Pancreas (tissue), 10 donors: Measurements from ENCODE around the gene TUBA4A. TPM values are rescaled to one million over a fixed set of nuclear protein-coding genes. Genes with fewer than 3 reads are reported as not detected.

ENCODE experiments used
- ATAC-seq, 4 donors: fragments of 200-7000 bp; cut with Tn5 transposase; one replicate each; pipeline versions ENCODE4 v1.8.0 to v1.9.1; 2020; ENCODE audit warnings: mild to moderate bottlenecking in 4 of 4, moderate library complexity in 4 of 4
- DNase-seq, 6 donors: peaks; one replicate each; pipeline ENCODE4 v3.0.0-alpha.2; 2020
- FAIRE-seq: peaks from 2 replicates; lab custom pipeline; 2012; peaks lifted over from hg19 to GRCh38; lab: Jason Lieb, UNC
- H3K27ac ChIP-seq, 4 donors: fragments of 200-600 bp; sonication (generic); 1 replicate in 3 of 4; 2 replicates in 1 of 4; pipeline versions ENCODE4 v1.5.0 to v1.8.0; 2020
- H3K27me3 ChIP-seq, 4 donors: fragments of 200-600 bp; one replicate each; pipeline ENCODE4 v1.8.0; 2021
- H3K36me3 ChIP-seq, 3 donors: fragments of 200-600 bp; sonication (generic) in 1 of 3; one replicate each; pipeline versions ENCODE4 v1.5.0 to v1.8.0; 2020 to 2021
- H3K4me1 ChIP-seq, 3 donors: fragments of 200-600 bp; one replicate each; pipeline ENCODE4 v1.8.0; 2021
- H3K4me3 ChIP-seq, 4 donors: fragments of 200-600 bp; sonication (generic) in 2 of 4; one replicate each; pipeline versions ENCODE4 v1.5.0 to v1.8.0; 2020 to 2021
- H3K9me3 ChIP-seq, 4 donors: fragments of 200-600 bp; one replicate each; pipeline ENCODE4 v1.8.0; 2021
- CTCF ChIP-seq, 4 donors: fragments of 200-600 bp; sonication (generic) in 3 of 4; IDR thresholded peaks; one replicate each; pipeline versions ENCODE4 v1.5.0 to v1.8.0; 2021; ENCODE audit warnings: antibody characterized with exemption in 4 of 4
- WGBS, 2 donors: extraction: QIAGEN DNeasy Blood & Tissue Kit; methylation state at CpG; one replicate each; pipeline ENCODE4 v1.1.7; 2013; 5-methylcytosine and 5-hydroxymethylcytosine counted together
- intact Hi-C, 3 donors: fragments of 100-400 bp; cut with DNase I; formaldehyde crosslinking; loops; one replicate each; pipeline versions ENCODE4 v1.11.1 to v1.14.2; 2022
- polyA plus RNA-seq, 2 donors: library from polyadenylated mRNA; stranded (reverse); fragments of 200-250 nt; gene quantifications; one replicate each; pipeline ENCODE4 v1.2.3, GENCODE V29; 2013
- total RNA-seq, 6 donors: library from RNA; stranded (reverse); fragmentation: NEBNext Ultra II Directional in 4 of 6; extraction: Animal tissue kit (Norgen Biotek cat#: 25700) in 4 of 6; gene quantifications; one replicate each; pipeline versions ENCODE4 v1.2.1 to v1.2.4, GENCODE V29; 2021 to 2023
- donor health status: healthy with polysubstance abuse.
- donor health status: DM: no; HTN: no; CAD: no; lungs with moderate emphysema.
- donor health status: DM: no; HTN: no; CAD: no.
- donor health status: control.
- donor health status: control.
- donor health status: Bipolar disorder and iron deficiency.
- donor health status: DM: yes; HTN: yes; CAD: no.
- donor health status: DM: no; HTN: no; CAD: no.
- donor health status: DM: no; HTN: no; CAD: no.
- donor health status: DM: yes; HTN: yes; CAD: no.

The TUBA4A gene
- total and polyA plus RNA-seq, 8 donors, result 12.2 to 51.5 (median 14.7) TPM

- 67 to 90% methylated on average over 6 to 7 of the region's 7 CpGs for WGBS, 2 donors
- Histone ChIP-seq H3K27me3 (no peaks in the 10 kb centered on the region), H3K4me1 (no peaks in the 10 kb centered on the region), H3K27ac (no peak overlapping the region), H3K9me3 (no peaks in the 10 kb centered on the region), H3K4me3 (no peak overlapping the region), H3K36me3 (no peaks in the 10 kb centered on the region)
- TF ChIP-seq CTCF (IDR thresholded peaks at IDR 0.05), result no peak
- no peak for DNase-seq
- intact Hi-C loops, result loop anchor here in 2 of 3 donors (5.0 to 10.0 kb wide), 2 partner anchors 119 to 237 kb away; partner anchors contain the start of gene SLC23A3 (in 1 of the 2)
- ATAC-seq, result no peak
- no peak for FAIRE-seq
Measured at GRCh38 chr2:219291394-219291793, 37.7 kb upstream of the TUBA4A start.

GRCh38 chr2:219290381-219291171 is 36.9 kb upstream of the TUBA4A start:
- WGBS, 2 donors, result 76 to 78% methylated on average over 15 to 16 of the region's 16 CpGs
- no peak for TF ChIP-seq CTCF (IDR thresholded peaks at IDR 0.05)
- Histone ChIP-seq H3K27ac (no peak overlapping the region), H3K4me1 (no peaks in the 10 kb centered on the region), H3K27me3 (no peaks in the 10 kb centered on the region), H3K9me3 (no peaks in the 10 kb centered on the region), H3K4me3 (no peak overlapping the region), H3K36me3 (peaks cover 0 to 2% (median 0%) of the 10 kb centered on the region in 3 donors)
- intact Hi-C loops, result loop anchor here in 2 of 3 donors (5.0 to 10.0 kb wide), 2 partner anchors 118 to 236 kb away; partner anchors contain the start of gene SLC23A3 (in 1 of the 2)
- FAIRE-seq (no peak), DNase-seq (no peak), ATAC-seq (no peak)

GRCh38 chr2:219289537-219290361 is 36.0 kb upstream of the TUBA4A start:
- no peak for TF ChIP-seq CTCF (IDR thresholded peaks at IDR 0.05)
- no peaks in the 10 kb centered on the region for H3K27me3 ChIP-seq
- FAIRE-seq, result no peak
- H3K4me3 ChIP-seq, result no peak overlapping the region
- whole genome bisulfite sequencing, 2 donors, result 55 to 61% methylated on average over 16 of the region's 16 CpGs
- peaks cover 0 to 10% (median 0%) of the 10 kb centered on the region in 3 donors for H3K36me3 ChIP-seq
- no peak for DNase-seq
- no peaks in the 10 kb centered on the region for H3K4me1 ChIP-seq
- ATAC-seq, result peak in 3 of 4 donors; percentile 22 to 54 (median 31)
- H3K27ac ChIP-seq, result no peak overlapping the region
- no peaks in the 10 kb centered on the region for H3K9me3 ChIP-seq
- intact Hi-C loops, result loop anchor here in 2 of 3 donors (5.0 to 10.0 kb wide), 2 partner anchors 117 to 235 kb away; partner anchors contain the start of gene SLC23A3 (in 1 of the 2)

- Histone ChIP-seq H3K9me3 (no peaks in the 10 kb centered on the region), H3K4me3 (no peak overlapping the region), H3K27ac (no peak overlapping the region), H3K4me1 (no peaks in the 10 kb centered on the region), H3K36me3 (peaks cover 0 to 16% (median 0%) of the 10 kb centered on the region in 3 donors), H3K27me3 (no peaks in the 10 kb centered on the region)
- ATAC-seq (no peak), DNase-seq (no peak), FAIRE-seq (no peak)
- TF ChIP-seq CTCF (IDR thresholded peaks at IDR 0.05), result no peak
- intact Hi-C loops, result no loop called here
- WGBS, 2 donors, result 70 to 74% methylated on average over 6 of the region's 6 CpGs
Measured at GRCh38 chr2:219289195-219289536, 35.4 kb upstream of the TUBA4A start.
